Medulla oblongata (tissue), 1 donor: ENCODE results near the gene CCDC158.
A peak's percentile ranks its signal among the peaks of the same experiment; 100 is the strongest.
"Not testable (repeated sequence)": the region's sequence is repeated elsewhere in the genome, so short reads cannot be mapped to it uniquely, and the experiment has no call there.

Experiments
- DNase-seq: peaks from one replicate; pipeline ENCODE4 v3.0.0-alpha.2; 2015; ENCODE audit errors: extremely low spot score

CCDC158 gene

DNA sequence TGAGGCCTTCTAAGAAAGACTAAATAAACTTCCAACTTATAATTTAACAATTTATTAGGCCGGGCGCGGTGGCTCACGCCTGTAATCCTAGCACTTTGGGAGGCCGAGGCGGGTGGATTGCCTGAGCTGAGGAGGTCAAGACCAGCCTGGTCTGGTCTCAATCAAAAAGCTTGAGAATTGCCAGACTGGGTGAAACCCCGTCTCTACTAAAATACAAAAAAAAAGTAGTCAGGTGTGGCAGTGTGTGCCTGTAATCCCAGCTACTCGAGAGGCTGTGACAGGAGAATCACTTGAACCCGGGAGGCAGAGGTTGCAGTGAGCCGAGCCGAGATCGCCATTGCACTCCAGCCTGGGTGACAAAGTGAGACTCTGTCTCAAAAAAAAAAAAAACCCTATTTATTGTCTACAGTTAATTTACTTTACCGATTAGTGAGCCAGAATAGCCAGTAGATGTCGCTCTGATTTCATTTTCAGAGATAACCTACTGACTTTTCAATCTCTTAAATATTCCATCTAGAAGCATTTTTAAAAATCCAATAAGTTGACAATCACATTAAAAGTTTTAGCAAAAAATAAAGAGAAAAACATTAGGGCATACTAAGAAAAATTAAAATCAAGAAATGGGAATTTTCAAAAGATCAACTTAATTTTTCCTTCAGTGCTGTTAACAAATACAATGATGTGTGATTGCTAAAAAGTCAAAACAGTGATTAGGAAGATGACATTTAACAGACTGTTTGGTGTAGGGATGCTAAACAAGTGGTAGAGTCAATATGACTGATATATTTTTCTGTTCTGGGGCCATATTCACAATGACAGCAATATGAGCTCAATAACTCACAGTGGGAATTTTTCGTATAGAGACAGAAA is 9.8 kb upstream of the CCDC158 start:
- peak; percentile 77 for DNase-seq

DNA sequence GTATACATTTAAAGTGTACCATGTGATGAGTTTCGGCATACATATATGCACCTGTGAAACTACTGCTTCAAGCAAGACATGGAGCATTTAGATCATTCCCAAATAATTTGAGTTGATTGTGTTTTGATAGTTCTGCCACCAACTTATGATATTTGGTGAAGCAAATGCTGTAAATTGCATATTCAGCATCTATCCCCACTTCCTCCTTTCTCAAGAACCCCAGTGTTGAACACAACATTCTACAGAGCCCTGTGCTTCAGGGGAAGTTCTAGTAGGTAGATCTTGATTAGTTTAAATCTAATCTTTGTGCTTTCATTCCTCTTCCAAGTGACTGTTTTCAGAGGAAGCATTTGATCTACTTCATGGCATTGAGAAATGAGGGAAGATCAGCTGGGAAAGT is 8.7 kb upstream of the CCDC158 start:
- DNase-seq, result no peak

GRCh38 chr4:76426272-76426671 is 5.3 kb upstream of the CCDC158 start:
- DNase-seq, result no peak

- DNase-seq, result not testable (repeated sequence)
These were observed 2.2 kb upstream of the CCDC158 start for GRCh38 chr4:76423159-76423558.

- DNase-seq, result no peak
These were observed 666 bp downstream of the CCDC158 start for GRCh38 chr4:76420188-76420761.

DNA sequence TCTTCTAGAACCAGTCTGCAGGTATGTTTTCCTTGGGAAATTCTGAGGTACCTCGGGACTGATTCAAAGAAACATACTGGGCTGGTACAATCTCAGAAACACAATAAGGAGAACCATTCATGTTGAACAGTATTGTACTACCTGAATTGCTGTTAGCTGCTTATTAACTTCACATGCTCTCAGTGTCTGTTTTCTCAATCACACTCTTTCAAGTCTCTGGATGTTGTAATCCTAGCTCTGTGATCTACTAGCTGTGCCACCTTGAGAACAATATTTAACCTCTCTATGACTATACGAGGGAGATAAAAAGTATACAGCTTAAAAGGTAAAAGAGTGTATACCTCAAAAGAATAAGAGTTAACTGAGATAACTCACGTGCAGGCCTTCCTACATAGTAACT is 10.3 kb downstream of the CCDC158 start:
- no peak for DNase-seq

- no peak for DNase-seq
These were observed 13.4 kb downstream of the CCDC158 start for GRCh38 chr4:76407440-76408119.

GRCh38 chr4:76406081-76406480 is 14.9 kb downstream of the CCDC158 start:
- no peak for DNase-seq

DNA sequence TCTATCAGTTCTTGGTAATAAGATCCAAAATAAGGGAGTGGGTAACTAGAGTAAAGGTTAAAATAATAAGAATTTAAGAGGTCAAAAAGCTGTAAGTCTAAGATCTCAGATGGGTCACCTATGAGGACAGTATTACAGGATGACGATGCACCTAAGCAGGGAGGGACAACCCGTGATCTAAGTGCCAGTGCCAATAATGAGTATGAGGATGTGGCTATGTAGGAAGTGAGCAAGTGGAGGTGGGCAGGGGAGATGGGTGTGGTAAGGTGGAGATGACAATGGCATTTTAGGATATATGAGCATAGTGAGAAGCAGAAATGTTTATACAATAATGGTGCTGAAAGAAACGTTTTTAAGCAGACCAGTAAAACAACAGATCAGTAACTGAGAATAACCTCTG is 19.3 kb downstream of the CCDC158 start:
- DNase-seq, result no peak

GRCh38 chr4:76388160-76388908 is 32.6 kb downstream of the CCDC158 start:
- DNase-seq, result no peak

DNA sequence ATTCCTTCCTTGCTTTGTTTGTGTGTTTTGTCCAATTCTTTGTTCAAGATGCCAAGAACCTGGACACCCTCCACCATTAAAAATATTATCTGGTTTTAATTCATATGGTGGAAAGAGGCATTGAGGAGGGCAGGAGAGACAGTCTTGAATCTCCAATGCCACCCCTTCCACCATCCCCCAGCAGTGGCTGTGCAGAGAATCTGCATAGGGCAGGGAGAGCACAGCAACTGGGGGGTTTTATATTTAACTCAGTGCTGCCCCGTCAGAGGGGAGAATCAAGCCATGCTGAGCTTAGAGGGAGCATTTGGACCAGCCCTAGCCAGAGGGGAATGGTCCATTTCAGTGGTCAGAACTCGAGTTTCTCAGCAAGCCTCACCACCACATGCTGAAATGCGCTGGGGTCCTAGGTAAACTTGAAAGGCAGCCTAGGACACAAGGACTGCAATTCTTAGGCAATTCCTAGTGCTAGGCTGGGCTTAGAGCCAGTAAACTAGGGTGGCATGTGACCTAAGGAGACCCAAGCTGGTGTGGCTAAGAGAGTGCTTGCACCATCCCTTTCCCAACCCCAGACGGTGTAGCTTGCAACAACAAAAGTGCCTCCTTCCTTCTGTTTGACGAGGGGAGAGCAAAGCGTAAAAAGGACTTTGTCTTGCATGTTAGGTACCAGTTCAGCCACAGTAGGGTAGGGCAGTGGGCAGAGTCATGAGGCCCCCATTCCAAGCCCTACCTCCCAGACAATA is 34.2 kb downstream of the CCDC158 start:
- DNase-seq, result no peak

GRCh38 chr4:76385974-76386373 is 35.0 kb downstream of the CCDC158 start:
- DNase-seq, result no peak

GRCh38 chr4:76384052-76384451 is 36.9 kb downstream of the CCDC158 start:
- no peak for DNase-seq

DNA sequence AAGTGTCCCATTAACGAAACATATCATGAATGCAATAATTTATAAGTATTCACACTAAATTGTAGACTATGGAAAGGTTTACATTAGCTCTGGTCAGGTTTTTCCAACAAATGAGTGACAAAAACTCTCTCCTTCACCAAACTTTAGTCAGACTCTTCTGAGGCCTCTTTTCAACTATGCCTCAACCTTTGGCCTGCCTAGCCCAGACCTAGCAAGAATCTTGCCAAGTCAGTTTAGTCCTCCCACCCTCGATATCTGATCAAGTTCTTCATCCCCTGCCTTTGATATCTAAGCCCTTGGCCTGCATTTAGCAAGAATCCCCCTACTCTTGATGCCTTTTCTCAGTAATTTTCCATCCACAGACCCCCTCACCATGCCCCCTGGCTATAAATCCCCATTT is 37.9 kb downstream of the CCDC158 start:
- DNase-seq, result no peak

GRCh38 chr4:76381986-76382385 is 39.0 kb downstream of the CCDC158 start:
- no peak for DNase-seq

DNA sequence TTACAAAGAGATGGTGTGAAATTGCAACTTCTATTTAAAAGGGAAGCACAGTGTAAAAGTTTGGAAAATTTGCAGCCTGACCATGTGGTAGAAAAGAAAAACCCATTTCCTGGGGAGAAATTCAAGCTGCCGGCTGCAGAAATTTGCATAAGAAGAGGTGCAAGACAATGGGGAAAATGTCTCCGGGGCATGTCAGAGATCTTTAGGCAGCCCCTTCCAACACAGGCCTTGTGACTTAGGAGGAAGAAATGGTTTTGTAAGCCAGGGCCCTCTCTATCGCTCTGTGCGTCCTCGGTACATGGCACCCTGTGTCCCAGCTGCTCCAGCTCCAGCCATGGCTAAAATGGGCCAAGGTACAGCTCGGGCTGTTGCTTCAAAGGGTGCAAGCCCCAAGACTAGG is 40.4 kb downstream of the CCDC158 start:
- DNase-seq, result no peak

DNA sequence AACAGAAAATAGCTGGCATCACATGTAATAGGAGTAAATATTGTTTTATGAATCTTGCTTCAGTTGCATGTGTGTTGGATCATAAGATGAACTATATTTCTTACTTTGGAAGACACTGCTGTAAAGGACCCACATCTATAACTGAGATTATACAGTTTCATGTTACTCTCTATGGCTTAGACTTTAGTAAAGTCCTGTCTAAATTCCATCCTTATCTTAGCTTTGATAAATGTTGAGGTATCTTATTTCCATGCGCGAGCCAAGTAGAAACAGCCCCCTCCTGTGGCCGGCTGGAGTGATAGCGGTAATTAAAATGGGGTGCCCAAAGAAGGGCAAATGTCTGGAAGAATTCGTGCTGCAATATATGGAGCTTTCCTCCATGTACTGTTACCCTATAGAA is 43.0 kb downstream of the CCDC158 start:
- peak; percentile 4 for DNase-seq

DNA sequence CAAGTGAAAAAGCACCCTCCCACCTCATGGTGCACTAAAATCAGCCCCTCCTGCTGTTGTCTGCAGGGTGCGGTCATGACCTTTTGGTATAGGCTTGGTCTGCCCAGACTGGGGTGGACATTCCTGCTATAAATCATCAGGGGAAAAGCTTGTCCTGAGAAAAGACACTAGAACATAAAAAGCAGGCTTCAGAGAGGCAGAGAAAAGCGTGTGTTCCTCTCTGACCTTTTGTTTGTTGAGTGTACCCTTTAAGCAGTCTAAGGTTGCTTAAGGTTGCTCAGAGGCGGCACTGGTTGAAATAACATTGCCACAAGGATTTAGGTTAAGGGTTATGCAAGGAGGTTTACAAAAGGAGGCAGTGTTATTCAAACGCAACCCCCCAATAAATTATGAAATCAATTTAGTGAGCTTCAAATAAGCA is 43.5 kb downstream of the CCDC158 start:
- no peak for DNase-seq

GRCh38 chr4:76376534-76376933 is 44.4 kb downstream of the CCDC158 start:
- no peak for DNase-seq

DNA sequence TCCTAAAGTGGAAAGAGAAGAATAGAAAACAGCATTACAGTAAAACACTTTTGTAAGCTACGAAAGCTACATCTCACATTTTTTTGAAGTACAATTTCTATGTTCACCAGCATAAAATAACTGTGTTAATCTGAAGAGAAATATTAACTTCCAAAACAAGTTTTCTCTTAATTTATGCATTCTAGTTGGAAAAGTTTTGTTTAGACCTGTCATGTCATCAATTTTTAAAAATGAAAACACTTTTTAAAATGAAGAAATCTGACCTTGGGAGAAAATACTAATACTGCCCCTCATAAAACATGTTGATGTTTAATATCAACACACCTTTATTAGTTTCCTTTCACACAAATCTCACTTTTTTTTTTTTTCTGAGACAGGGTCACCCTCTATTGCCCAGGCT is 45.2 kb downstream of the CCDC158 start:
- no peak for DNase-seq

- no peak for DNase-seq
These were observed 46.1 kb downstream of the CCDC158 start for GRCh38 chr4:76374798-76375197.
